ENCODE results near the gene INO80B.
A peak's percentile ranks its signal among the peaks of the same experiment; 100 is the strongest.

DNA sequence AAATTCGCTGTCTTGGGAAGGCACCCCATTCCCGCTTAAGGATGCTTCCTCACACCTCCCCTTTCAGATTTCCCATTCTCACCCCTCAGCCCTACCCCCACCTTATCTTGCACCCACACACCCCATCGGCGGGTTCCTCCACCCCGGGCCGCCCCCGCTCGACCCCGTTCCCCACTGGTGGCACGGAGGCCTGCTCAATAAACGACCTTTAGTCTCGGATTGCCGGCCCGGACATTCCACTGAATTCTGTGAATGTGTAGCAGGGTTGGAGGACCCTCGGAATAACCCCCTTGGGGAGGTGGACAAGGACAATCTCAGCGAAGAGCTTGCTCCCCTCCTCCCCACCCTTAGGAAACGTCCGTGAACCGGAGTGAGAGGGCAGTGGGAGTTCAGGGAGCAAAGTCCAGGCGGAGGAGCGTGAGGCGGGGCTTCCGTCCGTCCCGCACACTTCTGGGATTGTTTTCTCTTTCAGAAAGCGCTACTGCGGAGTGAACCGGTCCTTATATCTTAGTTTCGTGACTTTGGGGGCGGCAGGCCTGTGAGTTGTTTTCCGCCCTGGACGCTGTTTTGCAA is 47.3 kb downstream of the INO80B start:
- TF ChIP-seq CTCF (IDR thresholded peaks at IDR 0.05 in 8 of 11, conservative IDR thresholded peaks at IDR 0.05 in 3 of 11): no peak
- peak in 2 of 3 donors; percentile 22 for TF ChIP-seq POLR2AphosphoS5 (IDR thresholded peaks at IDR 0.05)
- no peak for TF ChIP-seq POLR2A (IDR thresholded peaks at IDR 0.05)
